Measurements from ENCODE around the gene FAM89B.

- TF ChIP-seq CTCF (IDR thresholded peaks at IDR 0.05) (no peak), POLR2A (IDR thresholded peaks at IDR 0.05) (no peak)
These were observed 38.1 kb downstream of the FAM89B start for GRCh38 chr11:65610404-65610803.
